K562 (cell line): Measurements from ENCODE around the gene RMP24.

ENCODE experiments used
- ATAC-seq: fragments of 200-7000 bp; cut with Tn5 transposase; 3 replicates; pipeline ENCODE4 v1.9.1; 2020; ENCODE audit warnings: moderate library complexity
- BruUV-seq: library from RNA; stranded (reverse); fragments of 400-500 nt; replicated peaks from 2 replicates; lab custom pipeline; 2021; lab: Mats Ljungman, UMichigan
- CTCF ChIA-PET: fragments of 300-600 bp; formaldehyde crosslinking; extraction: SDS; loops from one replicate; lab custom pipeline; 2021; ENCODE audit warnings: low intra/inter-chr PET ratio; lab: Yijun Ruan, JAX
- POLR2A ChIA-PET: fragments of 300-600, 350-650 bp; sonication (Branson Sonifier 250); formaldehyde crosslinking; extraction: SDS; loops from one replicate; lab custom pipeline; 2021; ENCODE audit warnings: antibody characterized with exemption, inconsistent platforms; lab: Yijun Ruan, JAX
- DNase-seq, 4 experiments: peaks; one replicate each; pipeline versions ENCODE4 v3.0.0 to v3.0.0-alpha.2; 2011 to 2018; ENCODE audit warnings: low spot score in 3 of 4, mixed read lengths in 3 of 4; ENCODE audit errors: extremely low read depth in 1 of 4
- FAIRE-seq: peaks from 2 replicates; lab custom pipeline; 2011; peaks lifted over from hg19 to GRCh38; lab: Jason Lieb, UNC
- H2AFZ ChIP-seq: 2 replicates; pipeline ENCODE4 v1.6.0; 2011; ENCODE audit warnings: low read depth, low read length, control low read depth, inconsistent platforms
- H3K27ac ChIP-seq: fragments of 200-600 bp; 3 replicates; pipeline ENCODE4 v1.8.0; 2011; ENCODE audit warnings: low read depth, mild to moderate bottlenecking, control low read depth, inconsistent platforms, low read length, moderate library complexity, mixed read lengths; ENCODE audit errors: extremely low read depth
- H3K27me3 ChIP-seq, 2 experiments: fragments of 300-600 bp in 1 of 2; 2 replicates in 1 of 2; 3 replicates in 1 of 2; pipeline versions ENCODE4 v1.6.0 to v1.8.0; 2011; ENCODE audit warnings: inconsistent platforms in 2 of 2, low read length in 2 of 2, mild to moderate bottlenecking in 1 of 2, mixed read lengths in 1 of 2, moderate library complexity in 1 of 2; ENCODE audit not compliant: control insufficient read depth in 2 of 2, insufficient read depth in 2 of 2
- H3K36me3 ChIP-seq: fragments of 300-600 bp; 3 replicates; pipeline ENCODE4 v1.8.0; 2011; ENCODE audit warnings: mild to moderate bottlenecking, low read length, inconsistent platforms; ENCODE audit not compliant: control insufficient read depth, insufficient read depth
- H3K4me1 ChIP-seq, 2 experiments: fragments of 200-600 bp in 1 of 2; replicated peaks in 1 of 2; 2 replicates in 1 of 2; 3 replicates in 1 of 2; pipeline versions ENCODE4 v1.5.1 to v1.8.0; 2011; ENCODE audit warnings: inconsistent platforms in 2 of 2, low read length in 2 of 2, mild to moderate bottlenecking in 1 of 2, mixed read lengths in 1 of 2, moderate library complexity in 1 of 2; ENCODE audit not compliant: control insufficient read depth in 2 of 2, insufficient read depth in 2 of 2
- H3K4me2 ChIP-seq: 2 replicates; pipeline ENCODE4 v1.6.1; 2011; ENCODE audit warnings: low read length, control low read depth, inconsistent platforms, mixed read lengths; ENCODE audit not compliant: insufficient read depth
- H3K4me3 ChIP-seq: fragments of 200-600 bp; sonication (generic), shearing (Covaris generic); 2 replicates; pipeline ENCODE4 v1.5.1; 2016; ENCODE audit warnings: control low read depth, inconsistent platforms
- H3K79me2 ChIP-seq: fragments of 200-600 bp; 3 replicates; pipeline ENCODE4 v1.8.0; 2011; ENCODE audit warnings: low read length, inconsistent platforms; ENCODE audit not compliant: control insufficient read depth, insufficient read depth
- H3K9ac ChIP-seq, 2 experiments: 2 replicates each; pipeline versions ENCODE4 v1.6.0 to v1.6.1; 2011; ENCODE audit warnings: low read depth in 2 of 2, low read length in 2 of 2, control low read depth in 1 of 2, inconsistent platforms in 1 of 2, mild to moderate bottlenecking in 1 of 2, mixed read lengths in 1 of 2; ENCODE audit not compliant: insufficient read depth in 1 of 2
- H3K9me1 ChIP-seq: one replicate; pipeline ENCODE4 v1.6.0; 2011; ENCODE audit warnings: inconsistent platforms, mild to moderate bottlenecking, low read length, moderate library complexity; ENCODE audit not compliant: control insufficient read depth, insufficient read depth
- H3K9me3 ChIP-seq: replicated peaks from 2 replicates; pipeline ENCODE4 v1.5.1; 2011; ENCODE audit warnings: low read depth, low read length, inconsistent platforms; ENCODE audit not compliant: control insufficient read depth, insufficient read depth
- H4K20me1 ChIP-seq: replicated peaks from 2 replicates; pipeline ENCODE4 v1.6.1; 2011; ENCODE audit warnings: low read length, inconsistent platforms, mixed read lengths; ENCODE audit not compliant: control insufficient read depth, insufficient read depth
- HNRNPH1 ChIP-seq: fragments of 200-400 bp; formaldehyde crosslinking; optimal IDR thresholded peaks from 2 replicates; pipeline ENCODE3; 2017; ENCODE audit warnings: low read depth, mild to moderate bottlenecking, low read length, moderate library complexity
- RAD51 ChIP-seq: fragments of 450-650 bp; IDR thresholded peaks from 2 replicates; pipeline ENCODE4 v1.7.1; 2016; ENCODE audit warnings: low read depth, mild to moderate bottlenecking, borderline replicate concordance
- STAT5A ChIP-seq: IDR thresholded peaks from 2 replicates; pipeline ENCODE4 v1.6.1; 2012; ENCODE audit warnings: low read length, inconsistent platforms, borderline replicate concordance
- WGBS: fragments of 100-300 bp; shearing (Covaris generic); methylation state at CpG from one replicate; pipeline ENCODE4 v1.1.6; 2016; ENCODE audit warnings: low coverage, mixed read lengths; ENCODE audit not compliant: insufficient coverage; ENCODE audit errors: missing lambda C conversion rate; 5-methylcytosine and 5-hydroxymethylcytosine counted together
- in situ Hi-C: fragments of 300-500 bp; cut with MboI; formaldehyde crosslinking; loops from 4 replicates; pipeline ENCODE4 v1.15.0; 2018; ENCODE audit warnings: inconsistent platforms, mixed read lengths
- intact Hi-C: fragments of 100-400 bp; cut with micrococcal nuclease; formaldehyde crosslinking; loops from 2 replicates; pipeline ENCODE4 v1.14.2; 2022
- TF ChIP-seq, protein P1 (sequence below), 2 experiments: fragments of 450-650 bp; formaldehyde crosslinking in 1 of 2; IDR thresholded peaks; 2 replicates each; pipeline versions ENCODE4 v1.4.0 to v1.6.1; 2014 to 2020; ENCODE audit warnings: mild to moderate bottlenecking in 2 of 2, borderline replicate concordance in 1 of 2, low read depth in 1 of 2
- TF ChIP-seq, protein P2 (sequence below): sonication (generic); formaldehyde crosslinking; IDR thresholded peaks from 2 replicates; pipeline ENCODE4 v1.8.0; 2022; ENCODE audit warnings: missing genetic modification reagents, mild to moderate bottlenecking, moderate library complexity, borderline replicate concordance
- TF ChIP-seq, protein P3 (sequence below), 3 experiments: IDR thresholded peaks in 2 of 3; conservative IDR thresholded peaks in 1 of 3; 2 replicates each; pipeline ENCODE4 v1.5.1; 2011 to 2012; ENCODE audit warnings: low read length in 3 of 3, mild to moderate bottlenecking in 3 of 3, control low read depth in 2 of 3, improper control_type of control experiment in 1 of 3, inconsistent platforms in 1 of 3, low read depth in 1 of 3, mixed read lengths in 1 of 3, moderate library complexity in 1 of 3; ENCODE audit not compliant: insufficient read depth in 2 of 3

Gene RMP24

DNA sequence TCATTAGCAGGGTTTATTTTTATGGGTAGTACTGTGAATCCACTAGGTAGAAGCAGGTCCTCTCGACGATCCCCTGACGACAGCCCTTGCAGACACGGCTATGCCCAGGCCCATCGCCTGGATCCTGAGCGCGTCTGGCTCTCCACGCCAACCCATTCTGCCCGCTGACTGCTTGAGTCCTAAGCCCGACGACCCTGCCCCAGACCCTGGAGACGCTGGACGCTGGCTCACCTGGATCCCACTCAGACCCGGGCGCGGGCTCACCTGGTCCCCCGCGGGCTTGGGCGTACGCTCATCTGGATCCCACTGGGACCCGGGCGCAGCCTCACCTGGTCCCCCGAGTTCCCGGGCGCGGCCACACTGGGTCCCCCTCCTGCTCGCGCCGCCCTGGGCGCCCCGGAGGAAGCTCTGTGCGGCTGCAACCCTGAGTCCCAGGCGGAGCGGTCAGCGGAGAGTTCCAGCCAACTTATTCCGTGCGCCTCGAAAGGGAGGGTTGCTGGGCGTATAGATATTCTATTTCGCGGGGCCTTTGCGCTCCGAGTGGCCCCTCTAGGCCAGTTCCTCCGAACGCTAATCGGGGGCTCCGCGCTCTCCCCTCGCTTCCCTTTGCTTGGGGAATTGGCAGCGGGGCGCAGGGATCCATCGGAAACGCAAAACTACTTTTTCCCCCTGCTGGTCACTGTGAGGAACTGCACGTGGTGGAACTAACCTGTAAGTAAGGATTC lies 22.4 kb upstream of the RMP24 start:
- H3K4me3 ChIP-seq = no peak overlapping the region
- H3K9me3 ChIP-seq = no peaks in the 10 kb centered on the region
- intact Hi-C loops = loop anchor here (1.0 to 10.0 kb wide), 3 partner anchors 194 to 715 kb away; no protein-coding TSS in a partner anchor
- H3K27ac ChIP-seq = no peak overlapping the region
- POLR2A ChIA-PET = interaction anchor here (0.6 to 1.8 kb wide), 2 partner anchors 22 to 540 kb away, joined by 3 to 4 read pairs; partner anchors contain the start of gene RMP24
- CTCF ChIA-PET = interaction anchor here (0.6 to 1.8 kb wide), 3 partner anchors 9 to 563 kb away, joined by 3 to 8 read pairs (median 4); no protein-coding TSS in a partner anchor
- FAIRE-seq (peak; percentile 86), ATAC-seq (peak; percentile 89), DNase-seq (peak; percentile 60 to 70 (median 66))
- H3K27me3 ChIP-seq = peaks cover 0 to 12% of the 10 kb centered on the region in 2 experiments; a peak in 4 of 5 replicates
- H3K4me2 ChIP-seq = peak overlapping the region; percentile 21; the same call in 1 of the 2 replicates
- H3K9me1 ChIP-seq = no peaks in the 10 kb centered on the region
- WGBS = 27% methylated on average over 47 of the region's 54 CpGs
- no peaks in the 10 kb centered on the region for H3K79me2 ChIP-seq
- in situ Hi-C loops = loop anchor here (10.0 kb wide), 2 partner anchors 195 to 565 kb away; no protein-coding TSS in a partner anchor
- peaks cover 0 to 7% of the 10 kb centered on the region in 2 experiments; a peak in 2 of 5 replicates for H3K4me1 ChIP-seq
- no peaks in the 10 kb centered on the region for H3K36me3 ChIP-seq
- no peak overlapping the region for H3K9ac ChIP-seq
- H4K20me1 ChIP-seq = no peaks in the 10 kb centered on the region
- H2AFZ ChIP-seq = no peak overlapping the region
- no TSS peak for BruUV-seq
- TF ChIP-seq, protein P1, sequence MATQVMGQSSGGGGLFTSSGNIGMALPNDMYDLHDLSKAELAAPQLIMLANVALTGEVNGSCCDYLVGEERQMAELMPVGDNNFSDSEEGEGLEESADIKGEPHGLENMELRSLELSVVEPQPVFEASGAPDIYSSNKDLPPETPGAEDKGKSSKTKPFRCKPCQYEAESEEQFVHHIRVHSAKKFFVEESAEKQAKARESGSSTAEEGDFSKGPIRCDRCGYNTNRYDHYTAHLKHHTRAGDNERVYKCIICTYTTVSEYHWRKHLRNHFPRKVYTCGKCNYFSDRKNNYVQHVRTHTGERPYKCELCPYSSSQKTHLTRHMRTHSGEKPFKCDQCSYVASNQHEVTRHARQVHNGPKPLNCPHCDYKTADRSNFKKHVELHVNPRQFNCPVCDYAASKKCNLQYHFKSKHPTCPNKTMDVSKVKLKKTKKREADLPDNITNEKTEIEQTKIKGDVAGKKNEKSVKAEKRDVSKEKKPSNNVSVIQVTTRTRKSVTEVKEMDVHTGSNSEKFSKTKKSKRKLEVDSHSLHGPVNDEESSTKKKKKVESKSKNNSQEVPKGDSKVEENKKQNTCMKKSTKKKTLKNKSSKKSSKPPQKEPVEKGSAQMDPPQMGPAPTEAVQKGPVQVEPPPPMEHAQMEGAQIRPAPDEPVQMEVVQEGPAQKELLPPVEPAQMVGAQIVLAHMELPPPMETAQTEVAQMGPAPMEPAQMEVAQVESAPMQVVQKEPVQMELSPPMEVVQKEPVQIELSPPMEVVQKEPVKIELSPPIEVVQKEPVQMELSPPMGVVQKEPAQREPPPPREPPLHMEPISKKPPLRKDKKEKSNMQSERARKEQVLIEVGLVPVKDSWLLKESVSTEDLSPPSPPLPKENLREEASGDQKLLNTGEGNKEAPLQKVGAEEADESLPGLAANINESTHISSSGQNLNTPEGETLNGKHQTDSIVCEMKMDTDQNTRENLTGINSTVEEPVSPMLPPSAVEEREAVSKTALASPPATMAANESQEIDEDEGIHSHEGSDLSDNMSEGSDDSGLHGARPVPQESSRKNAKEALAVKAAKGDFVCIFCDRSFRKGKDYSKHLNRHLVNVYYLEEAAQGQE (IDR thresholded peaks at IDR 0.05; ENCODE audit: borderline replicate concordance) = peak; percentile 63; the same call in 1 of the 2 replicates
- TF ChIP-seq, protein P1 (CRISPR knock-in tag; IDR thresholded peaks at IDR 0.05; ENCODE audit: low read depth) = no peak
- TF ChIP-seq, protein P2, sequence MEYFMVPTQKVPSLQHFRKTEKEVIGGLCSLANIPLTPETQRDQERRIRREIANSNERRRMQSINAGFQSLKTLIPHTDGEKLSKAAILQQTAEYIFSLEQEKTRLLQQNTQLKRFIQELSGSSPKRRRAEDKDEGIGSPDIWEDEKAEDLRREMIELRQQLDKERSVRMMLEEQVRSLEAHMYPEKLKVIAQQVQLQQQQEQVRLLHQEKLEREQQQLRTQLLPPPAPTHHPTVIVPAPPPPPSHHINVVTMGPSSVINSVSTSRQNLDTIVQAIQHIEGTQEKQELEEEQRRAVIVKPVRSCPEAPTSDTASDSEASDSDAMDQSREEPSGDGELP (CRISPR knock-in tag) = no peak
- TF ChIP-seq HNRNPH1 = no peak
- no peak for TF ChIP-seq RAD51
- no peak for TF ChIP-seq STAT5A
- TF ChIP-seq, protein P3, sequence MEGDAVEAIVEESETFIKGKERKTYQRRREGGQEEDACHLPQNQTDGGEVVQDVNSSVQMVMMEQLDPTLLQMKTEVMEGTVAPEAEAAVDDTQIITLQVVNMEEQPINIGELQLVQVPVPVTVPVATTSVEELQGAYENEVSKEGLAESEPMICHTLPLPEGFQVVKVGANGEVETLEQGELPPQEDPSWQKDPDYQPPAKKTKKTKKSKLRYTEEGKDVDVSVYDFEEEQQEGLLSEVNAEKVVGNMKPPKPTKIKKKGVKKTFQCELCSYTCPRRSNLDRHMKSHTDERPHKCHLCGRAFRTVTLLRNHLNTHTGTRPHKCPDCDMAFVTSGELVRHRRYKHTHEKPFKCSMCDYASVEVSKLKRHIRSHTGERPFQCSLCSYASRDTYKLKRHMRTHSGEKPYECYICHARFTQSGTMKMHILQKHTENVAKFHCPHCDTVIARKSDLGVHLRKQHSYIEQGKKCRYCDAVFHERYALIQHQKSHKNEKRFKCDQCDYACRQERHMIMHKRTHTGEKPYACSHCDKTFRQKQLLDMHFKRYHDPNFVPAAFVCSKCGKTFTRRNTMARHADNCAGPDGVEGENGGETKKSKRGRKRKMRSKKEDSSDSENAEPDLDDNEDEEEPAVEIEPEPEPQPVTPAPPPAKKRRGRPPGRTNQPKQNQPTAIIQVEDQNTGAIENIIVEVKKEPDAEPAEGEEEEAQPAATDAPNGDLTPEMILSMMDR (IDR thresholded peaks at IDR 0.05 in 2 of 3, conservative IDR thresholded peaks at IDR 0.05 in 1 of 3; ENCODE audit: insufficient read depth in 2 of 3, low read depth in 1 of 3, low read length in 3 of 3) = peak; percentile 72 to 90 (median 72)
